H1 (cell line): ENCODE measurements around the gene RIN2. TPM values are rescaled to one million over a fixed set of nuclear protein-coding genes. Genes with fewer than 3 reads are reported as not detected.

Experiments used
- CTCF ChIA-PET: fragments of 300-600 bp; sonication (Branson Sonifier 250); formaldehyde crosslinking; loops from one replicate; lab custom pipeline; 2021; ENCODE audit not compliant: partially characterized antibody; lab: Charles Lee
- POLR2A ChIA-PET: fragments of 300-600 bp; sonication (Branson Sonifier 250); formaldehyde crosslinking; loops from one replicate; lab custom pipeline; 2021; ENCODE audit warnings: inconsistent platforms; ENCODE audit not compliant: partially characterized antibody; lab: Charles Lee
- DNase-seq, 2 experiments: peaks; one replicate each; pipeline versions ENCODE4 v3.0.0 to v3.0.0-alpha.2; 2010 to 2022; ENCODE audit warnings: low spot score in 2 of 2, low read depth in 1 of 2, mixed read lengths in 1 of 2
- FAIRE-seq: peaks from 2 replicates; lab custom pipeline; 2011; peaks lifted over from hg19 to GRCh38; lab: Jason Lieb, UNC
- H2AFZ ChIP-seq: 2 replicates; pipeline ENCODE4 v1.8.1; 2012; ENCODE audit warnings: low read length, inconsistent platforms
- H2AK5ac ChIP-seq: 2 replicates; pipeline ENCODE4 v1.6.1; 2013; ENCODE audit warnings: low read depth, low read length
- H2BK120ac ChIP-seq: replicated peaks from 2 replicates; pipeline ENCODE3; 2013; ENCODE audit warnings: low read depth, low read length, inconsistent platforms
- H2BK12ac ChIP-seq: 2 replicates; pipeline ENCODE4 v1.6.1; 2013; ENCODE audit warnings: low read depth, low read length
- H2BK15ac ChIP-seq: 2 replicates; pipeline ENCODE4 v1.6.1; 2013; ENCODE audit warnings: low read length
- H2BK20ac ChIP-seq: 2 replicates; pipeline ENCODE4 v1.6.1; 2013; ENCODE audit warnings: low read length
- H2BK5ac ChIP-seq: 2 replicates; pipeline ENCODE4 v1.6.1; 2013; ENCODE audit warnings: low read depth, low read length
- H3K14ac ChIP-seq: 2 replicates; pipeline ENCODE4 v1.6.1; 2013; ENCODE audit warnings: inconsistent platforms; ENCODE audit not compliant: insufficient read length
- H3K18ac ChIP-seq: 2 replicates; pipeline ENCODE4 v1.6.1; 2013; ENCODE audit warnings: low read length; ENCODE audit errors: extremely low read depth
- H3K23ac ChIP-seq: 2 replicates; pipeline ENCODE4 v1.6.1; 2013; ENCODE audit warnings: inconsistent platforms; ENCODE audit not compliant: insufficient read length
- H3K23me2 ChIP-seq: 2 replicates; pipeline ENCODE4 v1.6.1; 2013; ENCODE audit warnings: low read depth, low read length
- H3K27ac ChIP-seq: 2 replicates; pipeline ENCODE4 v1.6.1; 2011; ENCODE audit warnings: low read depth, low read length, inconsistent platforms
- H3K27me3 ChIP-seq, 4 experiments: replicated peaks in 1 of 4; 1 replicate in 1 of 4; 2 replicates in 3 of 4; pipeline versions ENCODE4 v1.6.1 to v1.8.1; 2011 to 2013; ENCODE audit warnings: low read length in 3 of 4, mild to moderate bottlenecking in 3 of 4, inconsistent platforms in 2 of 4, mixed read lengths in 2 of 4, moderate library complexity in 1 of 4; ENCODE audit not compliant: control insufficient read depth in 3 of 4, insufficient read depth in 3 of 4; ENCODE audit errors: extremely low read depth in 1 of 4
- H3K36me3 ChIP-seq, 4 experiments: 2 replicates each; pipeline versions ENCODE4 v1.6.1 to v1.8.1; 2011 to 2013; ENCODE audit warnings: mild to moderate bottlenecking in 4 of 4, low read length in 3 of 4, moderate library complexity in 2 of 4, control low read depth in 1 of 4, inconsistent platforms in 1 of 4; ENCODE audit not compliant: insufficient read depth in 4 of 4, control insufficient read depth in 2 of 4
- H3K4ac ChIP-seq: replicated peaks from 2 replicates; pipeline ENCODE3; 2013; ENCODE audit warnings: low read length, low read depth, mixed read lengths, inconsistent platforms; ENCODE audit not compliant: insufficient read length
- H3K4me1 ChIP-seq, 4 experiments: replicated peaks in 1 of 4; 1 replicate in 1 of 4; 2 replicates in 3 of 4; pipeline versions ENCODE4 v1.6.1 to v1.8.1; 2011 to 2013; ENCODE audit warnings: low read length in 3 of 4, inconsistent platforms in 2 of 4, mixed read lengths in 1 of 4; ENCODE audit not compliant: insufficient read depth in 4 of 4, control insufficient read depth in 3 of 4
- H3K4me2 ChIP-seq, 2 experiments: 2 replicates each; pipeline versions ENCODE4 v1.6.1 to v1.8.1; 2011 to 2013; ENCODE audit warnings: low read depth in 2 of 2, low read length in 2 of 2, control low read depth in 1 of 2, inconsistent platforms in 1 of 2, mild to moderate bottlenecking in 1 of 2; ENCODE audit not compliant: insufficient read depth in 1 of 2
- H3K4me3 ChIP-seq, 4 experiments: fragments of 200-600, 300-600 bp in 1 of 4; sonication (generic), shearing (Covaris generic), sonication (Bioruptor Twin) in 1 of 4; 2 replicates each; pipeline versions ENCODE4 v1.5.1 to v1.8.1; 2011 to 2016; ENCODE audit warnings: low read length in 4 of 4, low read depth in 3 of 4, control low read depth in 2 of 4, inconsistent platforms in 2 of 4, mild to moderate bottlenecking in 2 of 4, mixed read lengths in 1 of 4, moderate library complexity in 1 of 4; ENCODE audit not compliant: insufficient read depth in 2 of 4; ENCODE audit errors: extremely low read depth in 1 of 4
- H3K56ac ChIP-seq: replicated peaks from 2 replicates; pipeline ENCODE3; 2013; ENCODE audit warnings: low read depth, mild to moderate bottlenecking, mixed read lengths, low read length, inconsistent platforms; ENCODE audit not compliant: insufficient read length
- H3K79me1 ChIP-seq: 2 replicates; pipeline ENCODE4 v1.6.1; 2013; ENCODE audit warnings: low read depth, low read length, control low read depth
- H3K79me2 ChIP-seq, 2 experiments: 2 replicates each; pipeline versions ENCODE4 v1.6.1 to v1.8.1; 2012 to 2013; ENCODE audit warnings: low read length in 2 of 2, mild to moderate bottlenecking in 2 of 2, inconsistent platforms in 1 of 2; ENCODE audit not compliant: insufficient read depth in 2 of 2, control insufficient read depth in 1 of 2
- H3K9ac ChIP-seq, 4 experiments: replicated peaks in 1 of 4; 1 replicate in 1 of 4; 2 replicates in 3 of 4; pipeline versions ENCODE4 v1.6.1 to v1.8.1; 2011 to 2013; ENCODE audit warnings: low read depth in 3 of 4, low read length in 3 of 4, control low read depth in 2 of 4, mild to moderate bottlenecking in 2 of 4, moderate library complexity in 2 of 4, inconsistent platforms in 1 of 4; ENCODE audit errors: extremely low read depth in 1 of 4
- H3K9me3 ChIP-seq, 2 experiments: 2 replicates each; pipeline versions ENCODE4 v1.6.1 to v1.8.1; 2012 to 2013; ENCODE audit warnings: mild to moderate bottlenecking in 2 of 2, moderate library complexity in 2 of 2, control low read depth in 1 of 2, inconsistent platforms in 1 of 2, low read depth in 1 of 2, low read length in 1 of 2, mixed read lengths in 1 of 2; ENCODE audit not compliant: insufficient read depth in 2 of 2
- H4K20me1 ChIP-seq, 2 experiments: replicated peaks in 1 of 2; 2 replicates each; pipeline versions ENCODE3 to v1.8.1; 2011 to 2013; ENCODE audit warnings: inconsistent platforms in 2 of 2, low read length in 2 of 2, mild to moderate bottlenecking in 1 of 2; ENCODE audit not compliant: insufficient read depth in 2 of 2, control insufficient read depth in 1 of 2
- H4K5ac ChIP-seq: 2 replicates; pipeline ENCODE4 v1.6.1; 2013; ENCODE audit warnings: low read length, low read depth, mixed read lengths, inconsistent platforms; ENCODE audit not compliant: insufficient read length
- H4K8ac ChIP-seq: 2 replicates; pipeline ENCODE4 v1.8.0; 2013; ENCODE audit warnings: mild to moderate bottlenecking, moderate library complexity, low read length, inconsistent platforms; ENCODE audit not compliant: insufficient read depth; ENCODE audit errors: extremely low read depth
- H4K91ac ChIP-seq: replicated peaks from 2 replicates; pipeline ENCODE3; 2013; ENCODE audit warnings: low read length, mixed read lengths, inconsistent platforms; ENCODE audit not compliant: insufficient read length
- BACH1 ChIP-seq: IDR thresholded peaks from 2 replicates; pipeline ENCODE4 v1.6.1; 2012; ENCODE audit warnings: low read length, improper control_type of control experiment
- CEBPB ChIP-seq: IDR thresholded peaks from 2 replicates; pipeline ENCODE4 v1.6.1; 2012; ENCODE audit warnings: low read depth, low read length
- GABPA ChIP-seq: IDR thresholded peaks from 2 replicates; pipeline ENCODE4 v1.6.1; 2011; ENCODE audit warnings: mild to moderate bottlenecking, low read length, moderate library complexity, borderline replicate concordance; ENCODE audit not compliant: insufficient read depth
- NRF1 ChIP-seq: IDR thresholded peaks from 2 replicates; pipeline ENCODE4 v1.6.1; 2011; ENCODE audit warnings: mild to moderate bottlenecking, low read depth, low read length, improper control_type of control experiment
- PHF8 ChIP-seq: fragments of 200-600 bp; sonication (generic); conservative IDR thresholded peaks from 2 replicates; pipeline ENCODE4 v1.7.1; 2012; ENCODE audit warnings: low read depth, mild to moderate bottlenecking, inconsistent platforms, low read length, moderate library complexity
- RAD21 ChIP-seq, 2 experiments: IDR thresholded peaks in 1 of 2; conservative IDR thresholded peaks in 1 of 2; 2 replicates each; pipeline ENCODE4 v1.6.1; 2011; ENCODE audit warnings: low read depth in 2 of 2, low read length in 2 of 2, improper control_type of control experiment in 1 of 2, inconsistent platforms in 1 of 2, mild to moderate bottlenecking in 1 of 2, moderate library complexity in 1 of 2
- WGBS, 2 experiments: shearing (Covaris generic) in 1 of 2; methylation state at CpG; one replicate each; pipeline versions ENCODE4 v1.1.6 to v1.1.7; 2013 to 2015; ENCODE audit warnings: low lambda C conversion rate in 2 of 2, mixed read lengths in 2 of 2, inconsistent platforms in 1 of 2, low coverage in 1 of 2, missing lambda C conversion rate in 1 of 2; ENCODE audit not compliant: insufficient replicate concordance in 2 of 2, insufficient coverage in 1 of 2, insufficient read length in 1 of 2; ENCODE audit errors: extremely low coverage in 1 of 2, missing lambda C conversion rate in 1 of 2; 5-methylcytosine and 5-hydroxymethylcytosine counted together
- polyA plus RNA-seq, 7 experiments: library from polyadenylated mRNA; depleted of rRNA in 3 of 7; stranded (reverse) in 5 of 7; unstranded in 2 of 7; fragments of >200 nt in 5 of 7; fragments of 200-250 nt in 2 of 7; gene quantifications; 1 replicate in 5 of 7; 2 replicates in 1 of 7; 4 replicates in 1 of 7; pipeline versions ENCODE4 v1.2.1 to v1.2.3, GENCODE V29; 2011 to 2013; ENCODE audit warnings: missing spikeins in 2 of 7, mixed read lengths in 2 of 7
- total RNA-seq: library from RNA; stranded (reverse); fragmentation: NEBNext Ultra II Directional; extraction: Animal tissue kit (Norgen Biotek cat#: 25700); gene quantifications from 2 replicates; pipeline ENCODE4 v1.2.1, GENCODE V29; 2021
- TF ChIP-seq, protein P1 (sequence below), 3 experiments: IDR thresholded peaks; 1 replicate in 2 of 3; 2 replicates in 1 of 3; pipeline versions ENCODE4 v1.5.1 to v1.6.1; 2011; ENCODE audit warnings: low read length in 3 of 3, mild to moderate bottlenecking in 3 of 3, inconsistent platforms in 2 of 3, low read depth in 1 of 3, moderate library complexity in 1 of 3; ENCODE audit not compliant: insufficient read depth in 1 of 3; ENCODE audit errors: control extremely low read depth in 1 of 3

Gene RIN2
- total and polyA plus RNA-seq, 2 of the 8 experiments (the other 6 are each of a cell fraction or from before 2014, with no cell fraction given) = 0.20 to 1.3 TPM

DNA sequence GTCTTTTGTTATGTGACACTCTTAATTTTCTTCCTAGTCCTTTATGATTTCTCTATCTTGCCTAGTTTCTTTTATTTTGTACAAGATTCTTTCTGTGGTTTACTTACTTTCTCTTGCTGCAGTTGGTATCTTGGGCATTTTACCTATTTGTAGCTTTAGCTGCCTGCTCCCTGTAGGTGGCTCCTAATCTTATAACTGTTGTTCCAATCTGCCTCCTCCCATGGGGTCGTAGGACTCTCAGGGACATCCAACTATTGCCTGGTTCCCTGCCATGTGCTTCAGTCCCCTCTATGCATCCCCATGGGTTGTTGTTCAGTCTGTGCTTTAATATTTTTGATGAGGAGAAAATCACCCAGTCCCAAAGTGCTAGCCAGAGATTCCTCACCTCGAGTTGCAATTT, 31.4 kb downstream of the RIN2 start:
- Histone ChIP-seq H3K4me1 (peaks cover 0 to 5% (median 2%) of the 10 kb centered on the region in 4 experiments; a peak in 5 of 7 replicates), H2AFZ (0 out of 2 replicates have a peak overlapping the region, but pooled peaks have one; percentile 42), H3K18ac (no peak overlapping the region), H3K27me3 (no peaks in the 10 kb centered on the region), H3K79me2 (no peaks in the 10 kb centered on the region), H3K4me3 (no peak overlapping the region), H4K5ac (no peak overlapping the region), H3K9ac (no peak overlapping the region), H3K4me2 (no peak overlapping the region), H4K8ac (no peak overlapping the region), H3K23ac (no peak overlapping the region), H3K79me1 (no peaks in the 10 kb centered on the region), H2BK20ac (no peak overlapping the region), H3K36me3 (no peaks in the 10 kb centered on the region), H2BK15ac (no peak overlapping the region), H3K27ac (no peak overlapping the region), H3K56ac (no peak overlapping the region), H2BK5ac (no peak overlapping the region), H2AK5ac (no peak overlapping the region), H3K4ac (no peak overlapping the region), H4K20me1 (no peaks in the 10 kb centered on the region), H2BK12ac (no peak overlapping the region), H3K14ac (no peak overlapping the region), H4K91ac (no peak overlapping the region), H2BK120ac (no peak overlapping the region), H3K9me3 (no peaks in the 10 kb centered on the region; a peak in 1 of 4 replicates), H3K23me2 (no peaks in the 10 kb centered on the region)
- TF ChIP-seq GABPA = no peak
- no peak for TF ChIP-seq CEBPB
- no peak for TF ChIP-seq NRF1
- TF ChIP-seq, protein P1, sequence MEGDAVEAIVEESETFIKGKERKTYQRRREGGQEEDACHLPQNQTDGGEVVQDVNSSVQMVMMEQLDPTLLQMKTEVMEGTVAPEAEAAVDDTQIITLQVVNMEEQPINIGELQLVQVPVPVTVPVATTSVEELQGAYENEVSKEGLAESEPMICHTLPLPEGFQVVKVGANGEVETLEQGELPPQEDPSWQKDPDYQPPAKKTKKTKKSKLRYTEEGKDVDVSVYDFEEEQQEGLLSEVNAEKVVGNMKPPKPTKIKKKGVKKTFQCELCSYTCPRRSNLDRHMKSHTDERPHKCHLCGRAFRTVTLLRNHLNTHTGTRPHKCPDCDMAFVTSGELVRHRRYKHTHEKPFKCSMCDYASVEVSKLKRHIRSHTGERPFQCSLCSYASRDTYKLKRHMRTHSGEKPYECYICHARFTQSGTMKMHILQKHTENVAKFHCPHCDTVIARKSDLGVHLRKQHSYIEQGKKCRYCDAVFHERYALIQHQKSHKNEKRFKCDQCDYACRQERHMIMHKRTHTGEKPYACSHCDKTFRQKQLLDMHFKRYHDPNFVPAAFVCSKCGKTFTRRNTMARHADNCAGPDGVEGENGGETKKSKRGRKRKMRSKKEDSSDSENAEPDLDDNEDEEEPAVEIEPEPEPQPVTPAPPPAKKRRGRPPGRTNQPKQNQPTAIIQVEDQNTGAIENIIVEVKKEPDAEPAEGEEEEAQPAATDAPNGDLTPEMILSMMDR (IDR thresholded peaks at IDR 0.05; ENCODE audit: control extremely low read depth in 1 of 3, insufficient read depth in 1 of 3, low read depth in 1 of 3, low read length in 3 of 3) = peak in 2 of 3 experiments; percentile 36 to 44; a peak in 2 of 4 replicates
- no peak for TF ChIP-seq PHF8
- TF ChIP-seq RAD21 (IDR thresholded peaks at IDR 0.05 in 1 of 2, conservative IDR thresholded peaks at IDR 0.05 in 1 of 2; ENCODE audit: low read depth in 2 of 2, low read length in 2 of 2) = peak; percentile 51 to 62
- 0 out of 2 replicates have a peak, but pooled peaks have one; percentile 1 for TF ChIP-seq BACH1
- 59% methylated on average over 2 of the region's 2 CpGs; no CpG with 5 or more reads in 1 of the 2 experiments for WGBS, 2 experiments
- no peak for FAIRE-seq
- POLR2A ChIA-PET = no interaction called here
- DNase-seq = no peak
- CTCF ChIA-PET = interaction anchor here (0.6 to 3.1 kb wide), 16 partner anchors 10 to 948 kb away, joined by 3 to 15 read pairs (median 3); no protein-coding TSS in a partner anchor
